Putamen (tissue), 1 donor: ENCODE measurements around the gene DDX41.

Experiments
- DNase-seq: peaks from one replicate; pipeline ENCODE4 v3.0.0-alpha.2; 2016; ENCODE audit warnings: low spot score

Gene DDX41

GRCh38 chr5:177468685-177469628 is 47.8 kb downstream of the DDX41 start:
- DNase-seq: peak; percentile 64

DNA sequence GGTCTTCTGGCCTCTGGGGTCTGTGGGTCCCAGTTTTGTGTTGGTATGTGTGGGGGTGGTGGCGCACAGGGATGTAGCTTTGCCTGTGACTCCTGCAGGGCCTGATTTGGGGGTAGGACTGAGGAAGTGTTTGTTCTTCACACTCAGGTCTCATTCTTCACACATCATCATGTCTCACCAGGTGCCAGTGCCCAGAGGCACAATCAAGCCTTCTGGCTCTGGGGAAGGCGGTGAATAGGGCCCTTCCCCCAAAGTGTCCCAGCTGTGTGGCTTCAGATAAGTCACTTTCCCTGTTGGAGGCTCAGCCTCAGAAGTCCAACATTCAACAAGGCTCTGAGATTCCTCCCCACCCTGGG is 48.5 kb downstream of the DDX41 start:
- no peak for DNase-seq

GRCh38 chr5:177467436-177467835 is 49.3 kb downstream of the DDX41 start:
- no peak for DNase-seq

- DNase-seq: no peak
Measured at GRCh38 chr5:177466861-177467260, 49.9 kb downstream of the DDX41 start.

GRCh38 chr5:177465044-177465443 is 51.7 kb downstream of the DDX41 start:
- DNase-seq: no peak

GRCh38 chr5:177462021-177462670 is 54.6 kb downstream of the DDX41 start:
- no peak for DNase-seq
